HG03108 (cell line): ENCODE measurements around the gene KNOP1.

ENCODE experiments used
- ATAC-seq: cut with Tn5 transposase; IDR thresholded peaks from one replicate; pipeline ENCODE4 v1.9.1; 2021; ENCODE audit warnings: moderate library complexity; ENCODE audit not compliant: unreplicated experiment

The KNOP1 gene, protein sequence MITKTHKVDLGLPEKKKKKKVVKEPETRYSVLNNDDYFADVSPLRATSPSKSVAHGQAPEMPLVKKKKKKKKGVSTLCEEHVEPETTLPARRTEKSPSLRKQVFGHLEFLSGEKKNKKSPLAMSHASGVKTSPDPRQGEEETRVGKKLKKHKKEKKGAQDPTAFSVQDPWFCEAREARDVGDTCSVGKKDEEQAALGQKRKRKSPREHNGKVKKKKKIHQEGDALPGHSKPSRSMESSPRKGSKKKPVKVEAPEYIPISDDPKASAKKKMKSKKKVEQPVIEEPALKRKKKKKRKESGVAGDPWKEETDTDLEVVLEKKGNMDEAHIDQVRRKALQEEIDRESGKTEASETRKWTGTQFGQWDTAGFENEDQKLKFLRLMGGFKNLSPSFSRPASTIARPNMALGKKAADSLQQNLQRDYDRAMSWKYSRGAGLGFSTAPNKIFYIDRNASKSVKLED

GRCh38 chr16:19717741-19718623, at the start of gene KNOP1, which contains the start of gene IQCK:
KNOP1 (minus strand) TSS chr16:19718227; CDS start chr16:19715035, 3,192 bp downstream.
IQCK (plus strand) TSS chr16:19718271; CDS start chr16:19718307, 36 bp downstream.
- peak; percentile 94 for ATAC-seq

DNA sequence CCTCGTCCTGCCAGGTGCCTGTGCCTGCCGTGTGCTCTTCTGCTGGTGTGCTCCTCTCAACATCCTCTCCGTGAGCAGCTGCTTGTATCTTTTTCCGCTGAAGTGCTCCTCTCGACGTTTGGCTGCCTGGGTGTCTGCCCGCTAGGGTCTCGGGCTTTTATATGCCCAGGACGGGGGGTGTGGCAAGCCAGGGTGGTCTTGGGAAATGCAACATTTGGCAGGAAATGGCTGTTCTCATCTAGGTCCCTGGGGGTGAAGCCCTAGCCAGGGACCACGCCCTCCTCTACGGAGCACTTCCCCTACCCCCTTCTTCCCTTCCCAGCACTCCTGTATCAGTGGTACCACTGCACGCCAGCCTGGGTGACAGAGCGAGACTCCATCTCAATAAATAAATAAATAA, 49.5 kb upstream of the KNOP1 start:
- no peak for ATAC-seq

- no peak for ATAC-seq
Measured at GRCh38 chr16:19766988-19767387, 49.0 kb upstream of the KNOP1 start.

DNA sequence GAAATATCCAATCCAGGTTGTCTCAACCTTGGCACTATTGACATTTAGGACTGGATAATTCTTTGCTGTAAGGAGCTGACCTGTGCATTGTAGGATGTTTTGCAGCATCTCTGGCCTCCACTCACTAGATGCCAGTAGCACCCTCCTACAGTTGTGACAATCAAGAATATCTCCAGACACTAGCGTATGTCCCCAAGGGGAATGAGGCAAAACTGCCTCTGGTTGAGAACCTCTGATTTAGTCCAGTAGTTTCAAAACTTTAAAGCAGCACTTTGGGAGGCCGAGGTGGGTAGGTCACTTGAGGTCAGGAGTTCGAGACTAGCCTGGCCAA, 48.5 kb upstream of the KNOP1 start:
- ATAC-seq: no peak

DNA sequence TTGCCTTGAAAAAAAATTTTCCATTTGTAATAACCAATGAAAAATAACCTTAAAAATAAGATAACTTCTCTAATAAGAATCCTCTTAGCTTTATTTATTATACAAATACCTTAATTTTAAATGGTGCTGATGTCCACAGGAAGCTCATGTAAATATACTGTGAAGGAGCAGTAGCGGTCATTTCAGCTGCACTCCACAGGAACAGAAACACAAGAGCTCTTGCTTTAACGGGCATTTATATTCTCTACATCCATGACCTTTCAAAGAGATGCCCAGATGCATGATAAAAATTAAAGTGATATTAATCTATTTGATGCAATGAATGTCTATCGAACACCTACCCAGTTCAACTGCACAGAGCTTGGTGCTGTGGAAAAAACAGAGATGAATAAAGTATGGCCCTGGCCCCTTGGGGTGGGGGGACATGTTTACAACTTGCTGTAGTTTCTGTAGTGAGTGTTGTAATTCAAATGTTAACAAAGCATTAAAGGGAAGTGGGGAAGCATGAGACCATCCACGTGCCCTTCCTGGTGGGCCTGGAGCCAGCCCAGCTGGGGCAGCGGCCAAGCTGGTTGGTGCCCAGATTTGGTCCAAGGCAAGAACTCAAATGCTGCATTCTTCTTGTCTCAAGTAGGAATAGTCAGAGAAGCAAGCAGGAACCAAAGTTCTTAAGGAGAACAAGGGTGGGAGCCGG, 48.0 kb upstream of the KNOP1 start:
- ATAC-seq: no peak

DNA sequence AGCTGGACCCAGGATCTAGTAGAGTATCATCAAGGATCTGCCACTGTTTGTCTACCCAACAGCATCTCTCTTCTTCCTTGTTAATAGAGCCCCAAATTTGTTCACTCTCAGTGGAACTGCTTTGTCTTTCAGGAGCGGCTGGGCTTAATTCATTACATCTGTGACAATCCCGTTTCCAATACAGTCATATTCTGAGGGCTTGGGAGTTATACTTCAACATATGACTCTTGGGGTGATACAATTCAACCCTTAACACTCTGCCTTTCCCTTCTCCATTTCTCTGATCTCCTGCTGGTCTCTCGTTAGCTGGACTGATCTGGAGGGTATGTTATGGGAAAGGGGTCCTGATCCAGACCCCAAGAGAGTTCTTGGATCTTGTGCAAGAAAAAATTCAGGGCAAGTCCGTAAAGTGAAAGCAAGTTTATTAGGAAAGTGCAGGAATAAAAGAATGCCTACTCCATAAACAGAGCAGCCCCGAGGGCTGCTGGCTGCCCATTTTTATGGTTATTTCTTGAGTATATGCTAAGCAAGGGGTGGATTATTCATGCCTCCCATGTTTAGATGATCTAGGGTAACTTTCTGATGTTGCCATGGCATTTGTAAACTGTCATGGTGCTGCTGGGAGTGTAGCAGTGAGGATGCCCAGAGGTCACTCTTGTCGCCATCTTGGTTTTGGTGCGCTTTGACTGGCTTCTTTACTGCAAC, 42.5 kb upstream of the KNOP1 start:
- no peak for ATAC-seq

- no peak for ATAC-seq
Measured at GRCh38 chr16:19757762-19758595, 40.0 kb upstream of the KNOP1 start.

GRCh38 chr16:19757026-19757425, 39.0 kb upstream of the KNOP1 start:
- ATAC-seq: no peak

DNA sequence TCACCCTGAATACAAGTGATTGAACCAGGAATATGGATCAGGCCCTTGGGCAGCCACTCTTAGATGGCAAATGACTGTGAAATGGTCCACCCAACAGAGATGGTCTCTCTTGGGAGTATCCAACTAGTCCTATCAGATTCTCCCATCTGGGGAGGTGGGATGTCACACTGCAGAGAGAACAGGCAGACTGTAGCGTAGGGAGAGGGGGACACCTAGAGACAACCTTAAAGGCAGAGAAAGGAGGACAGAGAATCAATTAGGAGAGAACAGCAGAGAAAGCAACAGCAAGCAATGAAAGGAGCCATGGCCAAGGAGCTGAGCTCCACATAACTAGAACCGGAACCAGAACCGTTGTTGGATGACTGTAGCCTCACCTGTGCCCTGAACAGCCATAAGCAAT, 37.2 kb upstream of the KNOP1 start:
- ATAC-seq: no peak

GRCh38 chr16:19754644-19755036, 36.6 kb upstream of the KNOP1 start:
- ATAC-seq: no peak

DNA sequence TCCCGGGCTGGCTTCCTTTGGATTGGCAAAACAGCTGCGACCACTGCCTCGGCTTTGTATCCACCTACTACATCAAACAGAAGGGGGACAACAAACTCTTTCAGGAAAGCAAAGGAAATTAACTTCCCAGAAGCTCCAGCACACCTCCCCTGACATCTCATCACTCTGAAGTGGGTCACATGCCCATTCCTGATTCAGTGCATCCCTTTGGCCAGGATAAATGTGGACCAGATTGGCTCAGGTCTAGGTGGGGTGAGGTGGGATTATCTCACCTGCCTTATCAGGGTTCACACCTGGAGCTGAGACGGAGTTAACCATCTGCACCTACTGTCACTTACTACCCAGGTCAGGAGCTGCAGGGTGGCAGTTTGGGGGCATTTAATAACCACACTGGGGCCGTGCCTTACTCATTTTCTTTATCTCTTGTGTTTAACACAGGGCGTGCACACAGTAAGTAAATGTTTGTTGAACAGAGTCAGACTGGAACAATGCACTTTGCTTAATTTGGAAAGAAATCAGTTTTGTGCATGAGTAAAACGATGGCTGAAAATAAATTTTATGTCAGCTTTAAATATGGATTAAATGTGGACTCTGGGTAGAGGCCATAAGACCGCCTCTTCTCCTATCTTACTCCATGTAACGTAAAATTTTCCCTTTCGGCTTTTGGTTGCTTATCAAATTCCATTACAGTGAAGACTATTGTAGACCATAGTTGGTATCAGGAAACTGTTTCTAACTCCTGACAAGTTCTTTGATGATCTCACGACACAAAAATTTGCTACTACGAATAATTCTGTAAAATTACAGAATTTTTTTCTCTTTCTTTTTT, 36.0 kb upstream of the KNOP1 start:
- no peak for ATAC-seq

DNA sequence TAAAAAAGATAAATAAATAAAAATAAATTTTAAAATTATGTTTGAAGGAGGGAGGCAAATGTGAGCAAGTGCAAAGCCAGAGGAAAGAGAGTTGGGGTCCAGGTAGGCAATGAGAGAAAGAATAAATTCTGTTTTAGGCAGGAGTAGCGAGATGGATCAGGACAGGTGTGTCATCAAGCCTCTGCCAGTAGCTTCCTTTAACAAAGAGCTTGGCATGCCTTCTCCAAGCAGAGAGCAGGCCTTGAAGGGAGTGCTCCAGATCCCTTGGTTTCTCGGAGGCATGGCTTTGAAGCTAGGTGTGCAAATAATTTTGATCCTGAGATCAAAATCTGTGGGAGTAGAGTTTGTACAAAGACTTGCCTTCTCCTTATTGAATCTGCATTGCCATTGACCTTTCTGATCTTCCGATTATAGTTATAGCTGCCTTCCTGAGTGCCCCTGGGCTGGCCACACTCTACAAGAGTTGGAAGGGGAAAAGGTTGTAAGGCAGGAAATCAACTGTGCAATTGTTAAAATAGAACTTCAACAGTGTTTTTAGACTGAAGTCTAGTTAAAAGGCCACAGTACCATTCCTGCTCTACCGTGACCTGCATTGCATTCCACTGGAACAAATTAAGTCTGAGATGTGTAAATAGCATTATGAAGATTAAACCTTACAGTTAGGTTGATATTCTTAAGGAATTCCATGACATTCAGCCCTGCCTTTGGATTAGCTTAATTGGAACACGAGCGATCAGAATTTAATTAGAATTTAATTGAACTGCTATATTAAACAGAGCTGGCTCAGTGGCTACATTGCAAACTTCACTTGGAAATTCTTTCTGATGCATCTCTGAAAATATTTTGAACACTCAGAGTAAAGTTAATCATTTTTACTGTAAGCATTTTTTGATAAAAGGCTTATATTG, 33.7 kb upstream of the KNOP1 start:
- ATAC-seq: no peak

GRCh38 chr16:19749571-19750080, 31.6 kb upstream of the KNOP1 start:
- no peak for ATAC-seq

GRCh38 chr16:19748389-19749168, 30.6 kb upstream of the KNOP1 start:
- ATAC-seq: no peak

- ATAC-seq: no peak
Measured at GRCh38 chr16:19746561-19746960, 28.5 kb upstream of the KNOP1 start.

DNA sequence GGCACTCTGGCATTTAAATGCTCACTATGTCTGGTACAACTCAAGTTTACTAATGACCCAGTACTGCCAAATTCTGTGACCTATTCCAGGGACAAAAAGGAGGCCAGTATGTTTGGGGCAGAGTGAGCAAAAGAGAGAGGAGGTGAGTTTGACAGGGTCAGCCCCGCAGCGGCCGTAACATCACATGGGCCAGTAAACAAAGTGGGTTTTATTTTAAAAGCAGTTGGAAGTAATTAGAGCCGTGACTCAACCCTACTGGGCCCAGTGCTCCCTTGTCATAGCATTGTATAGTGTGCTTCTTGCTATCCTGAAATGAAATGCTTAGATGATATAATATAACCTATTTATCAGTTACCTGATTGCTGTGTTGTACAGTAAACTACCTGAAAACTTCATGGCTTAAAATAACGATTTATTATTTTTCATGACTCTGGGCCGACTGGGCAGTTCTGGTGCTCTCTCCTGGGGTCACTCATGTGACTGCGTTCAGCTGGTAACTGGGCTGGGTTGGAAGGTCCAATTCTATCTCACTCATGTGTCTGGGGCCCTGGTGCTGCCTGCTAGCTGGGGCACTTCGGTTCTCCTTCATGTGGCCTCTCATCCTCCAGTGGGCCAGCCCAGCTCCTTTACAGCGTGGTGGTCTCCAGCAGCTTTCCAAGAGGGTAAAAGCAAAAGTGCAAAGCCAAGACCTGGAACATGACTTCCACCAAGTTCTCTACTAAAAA, 27.4 kb upstream of the KNOP1 start:
- no peak for ATAC-seq
